GM04503 (cell line): ENCODE measurements around the gene C2orf74.
"Not testable (repeated sequence)": the region's sequence is repeated elsewhere in the genome, so short reads cannot be mapped to it uniquely, and the experiment has no call there.

ENCODE experiments used
- DNase-seq: peaks from one replicate; pipeline ENCODE4 v3.0.0-alpha.2; 2012; ENCODE audit warnings: low read depth

C2orf74 gene

GRCh38 chr2:61161888-61162287 is at the start of gene C2orf74:
Gene C2orf74, plus strand, starts transcription at chr2:61162188. Its CDS starts 327 bp downstream, at chr2:61162515.
- no peak for DNase-seq

DNA sequence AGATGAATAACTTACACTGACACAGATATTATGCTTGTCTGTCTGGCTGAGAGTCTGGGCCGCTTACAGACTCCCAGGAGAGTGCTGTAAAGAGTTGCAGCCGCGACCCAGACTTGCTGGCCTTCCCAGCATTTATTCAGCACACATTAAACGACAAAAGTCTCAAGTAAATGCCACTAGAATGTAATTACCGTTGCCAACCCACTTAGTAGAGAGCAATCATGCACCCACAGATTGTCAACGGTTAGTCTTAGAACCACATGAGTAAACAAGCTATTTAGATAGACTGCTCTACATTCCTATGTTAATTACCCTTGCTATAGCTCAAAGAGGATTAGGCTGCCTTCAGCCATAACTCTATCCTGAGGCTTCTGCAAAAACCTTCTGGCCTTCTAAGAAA is 47.8 kb upstream of the C2orf74 start:
- no peak for DNase-seq

DNA sequence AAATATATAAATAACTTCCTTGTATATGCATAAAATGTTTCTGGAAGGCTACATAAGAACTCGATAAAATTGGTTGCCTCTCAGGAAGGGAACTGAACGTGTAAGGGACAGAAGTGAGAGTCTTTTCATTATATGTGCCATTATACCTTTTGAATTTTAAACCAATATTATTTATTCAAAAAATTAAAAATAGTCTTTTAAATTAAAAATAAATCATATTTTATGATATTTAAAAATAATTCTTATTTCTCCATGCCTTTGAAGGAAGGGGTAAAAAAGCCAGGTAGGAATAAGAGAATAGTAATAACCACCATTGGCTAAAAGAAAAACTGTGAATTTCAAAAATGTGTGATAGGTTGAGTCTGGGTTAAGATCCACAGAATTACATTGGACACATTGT is 45.7 kb upstream of the C2orf74 start:
- no peak for DNase-seq

- no peak for DNase-seq
These were observed 44.5 kb upstream of the C2orf74 start for GRCh38 chr2:61117534-61117933.

- DNase-seq, result no peak
These were observed 36.8 kb upstream of the C2orf74 start for GRCh38 chr2:61125123-61125710.

GRCh38 chr2:61125798-61126197 is 36.2 kb upstream of the C2orf74 start:
- no peak for DNase-seq

DNA sequence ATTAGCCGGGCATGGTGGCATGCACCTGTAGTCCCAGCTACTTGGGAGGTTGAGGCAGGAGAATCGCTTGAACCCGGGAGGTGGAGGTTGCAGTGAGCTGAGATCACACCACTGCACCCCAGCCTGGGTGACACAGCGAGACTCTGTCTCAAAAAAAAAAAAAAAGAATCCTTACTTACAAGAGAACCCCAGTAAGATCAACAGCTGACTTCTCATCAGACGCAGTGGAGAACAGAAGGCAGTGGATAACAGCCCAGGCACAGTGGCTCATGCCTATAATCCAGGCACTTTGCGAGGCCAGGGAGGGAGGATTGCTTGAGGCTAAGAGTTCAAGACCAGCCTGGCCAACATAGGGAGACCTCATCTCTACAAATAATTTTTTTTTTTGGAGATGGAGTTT is 33.9 kb upstream of the C2orf74 start:
- not testable (repeated sequence) for DNase-seq

DNA sequence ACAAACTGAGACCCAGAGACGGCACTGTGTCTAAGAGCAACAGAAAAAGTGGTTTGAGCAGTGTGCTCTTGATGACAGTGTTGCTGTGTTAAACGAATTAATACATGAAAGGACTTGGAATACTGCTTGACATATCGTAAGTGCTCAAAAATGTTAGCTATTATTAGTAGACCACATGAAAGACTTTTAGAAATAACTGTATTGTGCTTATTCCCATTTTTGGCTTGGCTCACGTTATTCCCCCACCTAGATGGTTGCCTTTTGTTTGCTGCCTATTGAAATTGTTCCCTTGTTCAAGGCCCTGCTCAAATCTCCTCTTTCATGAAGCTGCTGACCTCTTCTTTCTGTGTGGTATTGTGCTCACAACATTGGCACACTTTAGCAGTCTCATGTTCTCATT is 27.8 kb upstream of the C2orf74 start:
- no peak for DNase-seq

DNA sequence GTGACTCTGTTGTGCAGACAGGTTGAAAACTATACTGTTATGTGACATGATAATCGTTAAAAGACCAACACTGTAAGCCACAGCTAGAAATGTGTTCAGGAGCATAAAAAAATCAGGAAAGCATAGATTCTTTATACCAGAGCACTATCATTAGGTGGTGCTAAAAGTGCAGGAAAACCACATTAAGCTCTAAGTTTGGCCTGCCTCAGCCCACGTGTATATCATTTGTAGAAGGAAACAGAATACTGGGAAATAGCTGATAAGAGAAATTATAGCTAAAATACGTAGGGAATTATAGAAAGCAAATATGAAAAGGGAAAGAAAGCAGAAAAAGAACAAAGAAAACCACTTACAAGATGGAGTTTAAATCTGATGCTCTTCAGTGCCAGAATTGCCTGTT is 26.5 kb upstream of the C2orf74 start:
- no peak for DNase-seq

- DNase-seq, result no peak
These were observed 23.1 kb upstream of the C2orf74 start for GRCh38 chr2:61138859-61139258.

DNA sequence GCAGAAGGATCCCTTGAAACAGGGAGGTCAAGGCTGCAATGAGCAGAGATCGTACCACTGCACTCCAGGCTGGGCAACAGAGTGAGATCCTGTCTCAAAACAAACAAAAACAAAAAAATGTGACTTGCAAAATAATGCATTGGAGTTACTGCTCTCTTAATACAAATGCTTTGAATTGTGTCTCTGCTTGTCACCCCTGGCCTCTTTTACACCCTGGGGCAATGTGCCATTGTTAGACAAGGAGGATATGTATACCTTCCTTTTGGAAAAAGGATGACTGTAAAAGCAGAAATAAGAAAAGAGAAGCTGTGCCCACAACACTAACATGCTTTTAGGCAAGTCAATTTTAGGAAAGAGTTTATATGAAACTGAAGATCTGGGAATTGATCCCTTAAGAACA is 20.8 kb upstream of the C2orf74 start:
- DNase-seq, result no peak

DNA sequence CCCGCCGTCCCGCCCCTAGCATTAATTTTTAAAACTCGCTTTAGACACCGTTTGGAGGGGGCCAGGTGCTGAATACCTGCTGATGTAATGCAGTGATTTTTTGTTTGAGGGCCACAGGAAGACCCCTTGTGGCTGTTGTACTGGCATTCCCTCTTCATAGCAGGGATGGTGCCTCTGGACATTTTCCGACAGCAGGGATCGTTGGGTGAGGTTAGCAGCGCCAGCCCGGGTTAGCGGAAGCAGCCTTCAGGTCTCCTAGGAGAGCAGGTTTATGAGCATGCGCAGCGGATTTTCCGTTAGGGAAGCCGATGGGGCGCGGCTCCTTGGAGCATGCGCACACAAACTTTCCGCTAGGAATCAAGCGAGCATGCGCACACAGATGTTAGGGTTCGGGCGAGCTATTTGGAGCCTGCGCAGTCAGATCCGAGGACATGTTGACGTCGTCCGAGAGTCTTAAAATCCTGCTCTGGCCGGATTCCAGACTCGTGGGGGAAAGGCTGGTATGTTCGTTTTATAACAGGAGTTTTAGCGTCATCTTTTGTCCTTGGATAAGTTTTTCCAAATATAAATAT is 17.2 kb upstream of the C2orf74 start:
- DNase-seq, result peak; percentile 84

DNA sequence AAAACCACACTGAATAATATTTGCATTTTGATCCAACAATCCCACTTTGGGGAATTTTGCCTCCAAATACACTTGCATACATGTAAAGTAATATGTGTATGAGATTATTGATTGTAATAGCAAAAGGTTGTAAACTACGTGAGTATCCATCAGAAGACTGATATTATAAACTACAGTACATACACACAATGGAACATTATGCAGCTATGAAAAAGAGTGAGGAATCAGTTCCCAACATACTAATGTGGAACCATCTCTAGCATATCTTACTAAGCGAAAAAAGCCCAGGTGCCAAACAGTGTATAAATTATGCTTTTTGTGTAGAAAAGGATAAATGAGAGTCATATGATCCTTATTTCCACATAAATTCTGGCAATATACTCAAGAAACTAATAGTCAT is 16.0 kb upstream of the C2orf74 start:
- no peak for DNase-seq

DNA sequence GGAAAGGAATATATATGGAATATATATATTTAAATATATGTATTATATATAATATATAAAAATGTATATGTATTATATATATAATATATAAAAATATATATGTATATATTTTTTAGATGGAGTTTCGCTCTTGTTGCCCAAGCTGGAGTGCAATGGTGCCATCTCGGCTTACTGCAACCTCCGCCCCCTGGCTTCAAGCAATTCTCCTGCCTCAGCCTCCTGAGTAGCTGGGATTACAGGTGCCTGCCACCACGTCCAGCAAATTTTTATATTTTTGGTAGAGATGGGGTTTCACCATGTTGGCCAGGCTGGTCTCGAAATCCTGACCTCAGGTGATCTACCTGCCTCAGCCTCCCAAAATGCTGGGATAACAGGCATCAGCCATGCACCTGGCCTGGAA is 13.9 kb upstream of the C2orf74 start:
- DNase-seq, result not testable (repeated sequence)

- no peak for DNase-seq
These were observed 12.9 kb upstream of the C2orf74 start for GRCh38 chr2:61149074-61149473.

- no peak for DNase-seq
These were observed 10.6 kb upstream of the C2orf74 start for GRCh38 chr2:61151436-61151835.

DNA sequence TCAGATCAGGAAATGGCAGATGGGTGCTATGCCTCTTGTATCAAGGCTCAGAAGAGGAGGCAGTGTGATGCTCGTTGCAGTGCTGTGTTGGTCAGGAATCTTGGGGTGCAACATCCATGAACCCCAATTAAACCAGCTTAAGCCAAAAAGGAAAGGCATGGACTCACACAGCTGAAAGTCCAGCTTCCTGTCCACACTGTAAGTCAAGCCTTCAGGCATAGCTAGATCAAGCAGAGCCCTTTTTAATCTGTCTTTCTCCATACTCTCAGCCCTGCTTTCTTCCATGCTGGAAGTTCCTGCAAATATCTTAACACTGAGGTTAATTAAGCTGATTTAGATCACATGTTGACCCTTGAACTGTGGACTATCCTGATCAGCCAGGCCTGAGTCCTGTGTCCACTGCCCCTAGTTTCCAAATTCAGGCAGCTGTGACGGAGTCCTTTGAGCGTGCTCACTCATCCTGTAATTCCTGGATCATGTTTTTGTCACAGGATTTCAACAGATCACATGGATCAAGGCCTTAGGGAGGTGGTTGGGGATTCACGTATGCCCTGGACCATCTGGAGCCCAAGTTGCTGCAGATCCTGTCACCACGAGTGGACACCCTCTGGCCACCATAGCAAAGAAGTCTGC is 4.5 kb upstream of the C2orf74 start:
- no peak for DNase-seq

- DNase-seq, result no peak
These were observed 3.5 kb upstream of the C2orf74 start for GRCh38 chr2:61158356-61158955.

- no peak for DNase-seq
These were observed 733 bp downstream of the C2orf74 start for GRCh38 chr2:61162721-61163120.

DNA sequence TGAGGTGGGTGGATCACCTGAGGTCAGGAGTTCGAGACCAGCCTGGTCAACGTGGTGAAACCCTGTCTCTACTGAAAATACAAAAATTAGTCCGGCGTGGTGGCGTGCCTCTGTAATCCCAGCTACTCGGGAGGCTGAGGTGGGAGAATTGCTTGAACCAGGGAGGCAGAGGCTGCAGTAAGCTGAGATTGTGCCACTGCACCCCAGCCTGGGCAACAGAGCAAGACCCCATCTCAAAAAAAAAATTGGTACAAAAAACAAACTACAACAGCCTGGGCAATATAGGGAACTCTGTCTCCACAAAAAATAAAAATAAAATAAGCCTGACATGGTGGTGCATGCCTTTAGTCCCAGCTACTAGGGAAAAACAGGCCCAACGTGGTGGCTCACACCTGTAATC is 3.1 kb downstream of the C2orf74 start:
- not testable (repeated sequence) for DNase-seq

- DNase-seq, result no peak
These were observed 4.0 kb downstream of the C2orf74 start for GRCh38 chr2:61165946-61166345.

DNA sequence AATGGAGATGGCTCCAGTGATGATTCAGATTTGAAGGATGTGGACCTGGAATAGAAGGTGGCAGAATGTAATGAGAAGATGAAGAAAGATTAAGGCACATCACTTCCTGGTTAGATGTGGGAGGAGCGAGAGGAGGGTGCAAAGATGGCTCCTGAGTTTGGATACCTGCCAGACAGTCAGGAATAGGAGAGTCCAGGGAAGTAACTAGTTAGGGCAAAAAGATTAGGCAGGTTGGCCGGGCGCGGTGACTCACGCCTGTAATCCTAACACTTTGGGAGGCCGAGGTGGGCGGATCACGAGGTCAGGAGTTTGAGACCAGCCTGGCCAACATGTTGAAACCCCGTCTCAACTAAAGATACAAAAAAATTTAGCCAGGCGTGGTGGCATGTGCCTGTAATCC is 5.6 kb downstream of the C2orf74 start:
- no peak for DNase-seq

GRCh38 chr2:61172671-61173070 is 10.7 kb downstream of the C2orf74 start:
- no peak for DNase-seq
